H1 (cell line): ENCODE data around the gene HNF1B. TPM values are rescaled to one million over a fixed set of nuclear protein-coding genes. Genes with fewer than 3 reads are reported as not detected.

ENCODE experiments used
- CTCF ChIA-PET: fragments of 300-600 bp; sonication (Branson Sonifier 250); formaldehyde crosslinking; loops from one replicate; lab custom pipeline; 2021; ENCODE audit not compliant: partially characterized antibody; lab: Charles Lee
- POLR2A ChIA-PET: fragments of 300-600 bp; sonication (Branson Sonifier 250); formaldehyde crosslinking; loops from one replicate; lab custom pipeline; 2021; ENCODE audit warnings: inconsistent platforms; ENCODE audit not compliant: partially characterized antibody; lab: Charles Lee
- DNase-seq, 2 experiments: peaks; one replicate each; pipeline versions ENCODE4 v3.0.0 to v3.0.0-alpha.2; 2010 to 2022; ENCODE audit warnings: low spot score in 2 of 2, low read depth in 1 of 2, mixed read lengths in 1 of 2
- FAIRE-seq: peaks from 2 replicates; lab custom pipeline; 2011; peaks lifted over from hg19 to GRCh38; lab: Jason Lieb, UNC
- H2AFZ ChIP-seq: 2 replicates; pipeline ENCODE4 v1.8.1; 2012; ENCODE audit warnings: low read length, inconsistent platforms
- H2AK5ac ChIP-seq: 2 replicates; pipeline ENCODE4 v1.6.1; 2013; ENCODE audit warnings: low read depth, low read length
- H2BK120ac ChIP-seq: replicated peaks from 2 replicates; pipeline ENCODE3; 2013; ENCODE audit warnings: low read depth, low read length, inconsistent platforms
- H2BK12ac ChIP-seq: 2 replicates; pipeline ENCODE4 v1.6.1; 2013; ENCODE audit warnings: low read depth, low read length
- H2BK15ac ChIP-seq: 2 replicates; pipeline ENCODE4 v1.6.1; 2013; ENCODE audit warnings: low read length
- H2BK20ac ChIP-seq: 2 replicates; pipeline ENCODE4 v1.6.1; 2013; ENCODE audit warnings: low read length
- H2BK5ac ChIP-seq: 2 replicates; pipeline ENCODE4 v1.6.1; 2013; ENCODE audit warnings: low read depth, low read length
- H3K14ac ChIP-seq: 2 replicates; pipeline ENCODE4 v1.6.1; 2013; ENCODE audit warnings: inconsistent platforms; ENCODE audit not compliant: insufficient read length
- H3K18ac ChIP-seq: 2 replicates; pipeline ENCODE4 v1.6.1; 2013; ENCODE audit warnings: low read length; ENCODE audit errors: extremely low read depth
- H3K23ac ChIP-seq: 2 replicates; pipeline ENCODE4 v1.6.1; 2013; ENCODE audit warnings: inconsistent platforms; ENCODE audit not compliant: insufficient read length
- H3K23me2 ChIP-seq: 2 replicates; pipeline ENCODE4 v1.6.1; 2013; ENCODE audit warnings: low read depth, low read length
- H3K27ac ChIP-seq: 2 replicates; pipeline ENCODE4 v1.6.1; 2011; ENCODE audit warnings: low read depth, low read length, inconsistent platforms
- H3K27me3 ChIP-seq, 4 experiments: replicated peaks in 1 of 4; 1 replicate in 1 of 4; 2 replicates in 3 of 4; pipeline versions ENCODE4 v1.6.1 to v1.8.1; 2011 to 2013; ENCODE audit warnings: low read length in 3 of 4, mild to moderate bottlenecking in 3 of 4, inconsistent platforms in 2 of 4, mixed read lengths in 2 of 4, moderate library complexity in 1 of 4; ENCODE audit not compliant: control insufficient read depth in 3 of 4, insufficient read depth in 3 of 4; ENCODE audit errors: extremely low read depth in 1 of 4
- H3K36me3 ChIP-seq, 4 experiments: 2 replicates each; pipeline versions ENCODE4 v1.6.1 to v1.8.1; 2011 to 2013; ENCODE audit warnings: mild to moderate bottlenecking in 4 of 4, low read length in 3 of 4, moderate library complexity in 2 of 4, control low read depth in 1 of 4, inconsistent platforms in 1 of 4; ENCODE audit not compliant: insufficient read depth in 4 of 4, control insufficient read depth in 2 of 4
- H3K4ac ChIP-seq: replicated peaks from 2 replicates; pipeline ENCODE3; 2013; ENCODE audit warnings: low read length, low read depth, mixed read lengths, inconsistent platforms; ENCODE audit not compliant: insufficient read length
- H3K4me1 ChIP-seq, 4 experiments: replicated peaks in 1 of 4; 1 replicate in 1 of 4; 2 replicates in 3 of 4; pipeline versions ENCODE4 v1.6.1 to v1.8.1; 2011 to 2013; ENCODE audit warnings: low read length in 3 of 4, inconsistent platforms in 2 of 4, mixed read lengths in 1 of 4; ENCODE audit not compliant: insufficient read depth in 4 of 4, control insufficient read depth in 3 of 4
- H3K4me2 ChIP-seq, 2 experiments: 2 replicates each; pipeline versions ENCODE4 v1.6.1 to v1.8.1; 2011 to 2013; ENCODE audit warnings: low read depth in 2 of 2, low read length in 2 of 2, control low read depth in 1 of 2, inconsistent platforms in 1 of 2, mild to moderate bottlenecking in 1 of 2; ENCODE audit not compliant: insufficient read depth in 1 of 2
- H3K4me3 ChIP-seq, 4 experiments: fragments of 200-600, 300-600 bp in 1 of 4; sonication (generic), shearing (Covaris generic), sonication (Bioruptor Twin) in 1 of 4; 2 replicates each; pipeline versions ENCODE4 v1.5.1 to v1.8.1; 2011 to 2016; ENCODE audit warnings: low read length in 4 of 4, low read depth in 3 of 4, control low read depth in 2 of 4, inconsistent platforms in 2 of 4, mild to moderate bottlenecking in 2 of 4, mixed read lengths in 1 of 4, moderate library complexity in 1 of 4; ENCODE audit not compliant: insufficient read depth in 2 of 4; ENCODE audit errors: extremely low read depth in 1 of 4
- H3K56ac ChIP-seq: replicated peaks from 2 replicates; pipeline ENCODE3; 2013; ENCODE audit warnings: low read depth, mild to moderate bottlenecking, mixed read lengths, low read length, inconsistent platforms; ENCODE audit not compliant: insufficient read length
- H3K79me1 ChIP-seq: 2 replicates; pipeline ENCODE4 v1.6.1; 2013; ENCODE audit warnings: low read depth, low read length, control low read depth
- H3K79me2 ChIP-seq, 2 experiments: 2 replicates each; pipeline versions ENCODE4 v1.6.1 to v1.8.1; 2012 to 2013; ENCODE audit warnings: low read length in 2 of 2, mild to moderate bottlenecking in 2 of 2, inconsistent platforms in 1 of 2; ENCODE audit not compliant: insufficient read depth in 2 of 2, control insufficient read depth in 1 of 2
- H3K9ac ChIP-seq, 4 experiments: replicated peaks in 1 of 4; 1 replicate in 1 of 4; 2 replicates in 3 of 4; pipeline versions ENCODE4 v1.6.1 to v1.8.1; 2011 to 2013; ENCODE audit warnings: low read depth in 3 of 4, low read length in 3 of 4, control low read depth in 2 of 4, mild to moderate bottlenecking in 2 of 4, moderate library complexity in 2 of 4, inconsistent platforms in 1 of 4; ENCODE audit errors: extremely low read depth in 1 of 4
- H3K9me3 ChIP-seq, 2 experiments: 2 replicates each; pipeline versions ENCODE4 v1.6.1 to v1.8.1; 2012 to 2013; ENCODE audit warnings: mild to moderate bottlenecking in 2 of 2, moderate library complexity in 2 of 2, control low read depth in 1 of 2, inconsistent platforms in 1 of 2, low read depth in 1 of 2, low read length in 1 of 2, mixed read lengths in 1 of 2; ENCODE audit not compliant: insufficient read depth in 2 of 2
- H4K20me1 ChIP-seq, 2 experiments: replicated peaks in 1 of 2; 2 replicates each; pipeline versions ENCODE3 to v1.8.1; 2011 to 2013; ENCODE audit warnings: inconsistent platforms in 2 of 2, low read length in 2 of 2, mild to moderate bottlenecking in 1 of 2; ENCODE audit not compliant: insufficient read depth in 2 of 2, control insufficient read depth in 1 of 2
- H4K5ac ChIP-seq: 2 replicates; pipeline ENCODE4 v1.6.1; 2013; ENCODE audit warnings: low read length, low read depth, mixed read lengths, inconsistent platforms; ENCODE audit not compliant: insufficient read length
- H4K8ac ChIP-seq: 2 replicates; pipeline ENCODE4 v1.8.0; 2013; ENCODE audit warnings: mild to moderate bottlenecking, moderate library complexity, low read length, inconsistent platforms; ENCODE audit not compliant: insufficient read depth; ENCODE audit errors: extremely low read depth
- H4K91ac ChIP-seq: replicated peaks from 2 replicates; pipeline ENCODE3; 2013; ENCODE audit warnings: low read length, mixed read lengths, inconsistent platforms; ENCODE audit not compliant: insufficient read length
- ATF3 ChIP-seq: IDR thresholded peaks from 2 replicates; pipeline ENCODE4 v1.6.1; 2011; ENCODE audit warnings: low read depth, mild to moderate bottlenecking, low read length; ENCODE audit not compliant: insufficient read depth
- CBX5 ChIP-seq: fragments of 300-800, 300-1000 bp; sonication (generic); IDR thresholded peaks from 2 replicates; pipeline ENCODE4 v1.7.1; 2016; ENCODE audit warnings: antibody characterized with exemption, low read length, low read depth
- NRF1 ChIP-seq: IDR thresholded peaks from 2 replicates; pipeline ENCODE4 v1.6.1; 2011; ENCODE audit warnings: mild to moderate bottlenecking, low read depth, low read length, improper control_type of control experiment
- RAD21 ChIP-seq, 2 experiments: IDR thresholded peaks in 1 of 2; conservative IDR thresholded peaks in 1 of 2; 2 replicates each; pipeline ENCODE4 v1.6.1; 2011; ENCODE audit warnings: low read depth in 2 of 2, low read length in 2 of 2, improper control_type of control experiment in 1 of 2, inconsistent platforms in 1 of 2, mild to moderate bottlenecking in 1 of 2, moderate library complexity in 1 of 2
- SAP30 ChIP-seq: fragments of 300-600 bp; sonication (generic); IDR thresholded peaks from 2 replicates; pipeline ENCODE4 v1.7.1; 2012; ENCODE audit warnings: low read length, moderate library complexity, mild to moderate bottlenecking, inconsistent platforms; ENCODE audit not compliant: insufficient read depth, insufficient replicate concordance
- SP4 ChIP-seq: IDR thresholded peaks from 2 replicates; pipeline ENCODE4 v1.6.1; 2012; ENCODE audit warnings: low read length, inconsistent platforms
- TAF1 ChIP-seq: IDR thresholded peaks from 2 replicates; pipeline ENCODE4 v1.6.1; 2011; ENCODE audit warnings: mild to moderate bottlenecking, low read depth, low read length
- WGBS, 2 experiments: shearing (Covaris generic) in 1 of 2; methylation state at CpG; one replicate each; pipeline versions ENCODE4 v1.1.6 to v1.1.7; 2013 to 2015; ENCODE audit warnings: low lambda C conversion rate in 2 of 2, mixed read lengths in 2 of 2, inconsistent platforms in 1 of 2, low coverage in 1 of 2, missing lambda C conversion rate in 1 of 2; ENCODE audit not compliant: insufficient replicate concordance in 2 of 2, insufficient coverage in 1 of 2, insufficient read length in 1 of 2; ENCODE audit errors: extremely low coverage in 1 of 2, missing lambda C conversion rate in 1 of 2; 5-methylcytosine and 5-hydroxymethylcytosine counted together
- polyA plus RNA-seq, 7 experiments: library from polyadenylated mRNA; depleted of rRNA in 3 of 7; stranded (reverse) in 5 of 7; unstranded in 2 of 7; fragments of >200 nt in 5 of 7; fragments of 200-250 nt in 2 of 7; gene quantifications; 1 replicate in 5 of 7; 2 replicates in 1 of 7; 4 replicates in 1 of 7; pipeline versions ENCODE4 v1.2.1 to v1.2.3, GENCODE V29; 2011 to 2013; ENCODE audit warnings: missing spikeins in 2 of 7, mixed read lengths in 2 of 7
- total RNA-seq: library from RNA; stranded (reverse); fragmentation: NEBNext Ultra II Directional; extraction: Animal tissue kit (Norgen Biotek cat#: 25700); gene quantifications from 2 replicates; pipeline ENCODE4 v1.2.1, GENCODE V29; 2021

HNF1B gene
- total and polyA plus RNA-seq, 2 of the 8 experiments (the other 6 are each of a cell fraction or from before 2014, with no cell fraction given): 0.13 to 0.30 TPM

DNA sequence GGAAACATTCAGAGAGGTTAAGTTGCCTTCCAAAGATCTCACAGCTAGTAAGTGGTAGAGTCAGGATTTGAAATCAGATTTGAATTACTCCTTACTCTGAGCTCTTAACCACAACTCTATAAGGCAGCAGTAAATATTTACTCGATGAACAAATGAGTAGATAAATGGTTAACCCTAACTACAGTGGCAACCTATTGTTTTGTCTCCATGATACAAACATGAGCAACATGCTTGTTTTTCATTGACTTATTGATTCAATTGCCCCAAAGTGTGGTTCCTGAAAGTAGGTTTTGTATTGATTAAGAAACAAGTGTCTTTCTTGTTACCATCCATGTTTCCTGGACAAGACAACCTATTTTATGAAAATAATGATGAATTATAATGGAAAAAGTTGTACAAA, 66.8 kb downstream of the HNF1B start:
- Histone ChIP-seq H4K91ac (no peak overlapping the region), H2BK12ac (no peak overlapping the region), H3K79me2 (no peaks in the 10 kb centered on the region), H3K27ac (no peak overlapping the region), H2BK120ac (no peak overlapping the region), H3K18ac (no peak overlapping the region), H3K56ac (no peak overlapping the region), H4K5ac (no peak overlapping the region), H3K27me3 (no peaks in the 10 kb centered on the region), H3K4me3 (no peak overlapping the region), H3K4me1 (no peaks in the 10 kb centered on the region), H3K23ac (no peak overlapping the region), H2BK20ac (no peak overlapping the region), H2AK5ac (no peak overlapping the region), H4K8ac (no peak overlapping the region), H3K9me3 (peaks cover 0 to 2% of the 10 kb centered on the region in 2 experiments; a peak in 1 of 4 replicates), H3K4ac (no peak overlapping the region), H2BK15ac (no peak overlapping the region), H3K23me2 (no peaks in the 10 kb centered on the region), H2BK5ac (no peak overlapping the region), H3K36me3 (no peaks in the 10 kb centered on the region), H3K9ac (no peak overlapping the region), H3K14ac (no peak overlapping the region), H4K20me1 (no peaks in the 10 kb centered on the region), H3K79me1 (no peaks in the 10 kb centered on the region), H2AFZ (no peak overlapping the region), H3K4me2 (no peak overlapping the region)
- FAIRE-seq (no peak), DNase-seq (no peak)
- ChIA-PET POLR2A (no interaction called here), CTCF (no interaction called here)
- 93% methylated on average over 1 of the region's 1 CpG; no CpG with 5 or more reads in 1 of the 2 experiments for WGBS, 2 experiments
- TF ChIP-seq ATF3 (no peak), TAF1 (no peak), CBX5 (no peak), SP4 (no peak), RAD21 (IDR thresholded peaks at IDR 0.05 in 1 of 2, conservative IDR thresholded peaks at IDR 0.05 in 1 of 2; ENCODE audit: low read depth in 2 of 2, low read length in 2 of 2) (no peak), NRF1 (no peak), SAP30 (no peak)
